ENCODE results near the gene TPH2.

The TPH2 gene

DNA sequence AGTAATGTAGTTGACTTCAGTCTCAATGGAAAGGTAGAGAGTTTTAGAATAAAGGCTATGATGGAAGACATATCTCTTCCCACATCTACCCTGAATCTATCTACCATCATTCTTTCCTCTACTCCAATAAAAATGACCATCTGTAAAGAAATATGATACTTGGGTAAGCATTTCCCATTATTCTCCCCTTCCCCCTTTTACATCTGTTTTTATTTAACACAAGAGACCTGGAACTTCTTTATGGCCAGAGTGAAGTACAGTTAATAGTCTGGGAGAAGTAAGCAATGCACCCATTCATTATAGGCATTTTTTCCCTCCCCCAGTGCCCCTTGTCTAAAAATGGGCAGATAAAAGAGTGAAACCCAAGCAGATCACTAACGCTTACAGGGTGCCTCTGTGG lies 6.5 kb downstream of the TPH2 start:
- TF ChIP-seq, protein P1, sequence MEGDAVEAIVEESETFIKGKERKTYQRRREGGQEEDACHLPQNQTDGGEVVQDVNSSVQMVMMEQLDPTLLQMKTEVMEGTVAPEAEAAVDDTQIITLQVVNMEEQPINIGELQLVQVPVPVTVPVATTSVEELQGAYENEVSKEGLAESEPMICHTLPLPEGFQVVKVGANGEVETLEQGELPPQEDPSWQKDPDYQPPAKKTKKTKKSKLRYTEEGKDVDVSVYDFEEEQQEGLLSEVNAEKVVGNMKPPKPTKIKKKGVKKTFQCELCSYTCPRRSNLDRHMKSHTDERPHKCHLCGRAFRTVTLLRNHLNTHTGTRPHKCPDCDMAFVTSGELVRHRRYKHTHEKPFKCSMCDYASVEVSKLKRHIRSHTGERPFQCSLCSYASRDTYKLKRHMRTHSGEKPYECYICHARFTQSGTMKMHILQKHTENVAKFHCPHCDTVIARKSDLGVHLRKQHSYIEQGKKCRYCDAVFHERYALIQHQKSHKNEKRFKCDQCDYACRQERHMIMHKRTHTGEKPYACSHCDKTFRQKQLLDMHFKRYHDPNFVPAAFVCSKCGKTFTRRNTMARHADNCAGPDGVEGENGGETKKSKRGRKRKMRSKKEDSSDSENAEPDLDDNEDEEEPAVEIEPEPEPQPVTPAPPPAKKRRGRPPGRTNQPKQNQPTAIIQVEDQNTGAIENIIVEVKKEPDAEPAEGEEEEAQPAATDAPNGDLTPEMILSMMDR (IDR thresholded peaks at IDR 0.05; ENCODE audit: low read depth, low read length), result no peak
- H3K27ac ChIP-seq, result peak overlapping the region; percentile 81
- no peaks in the 10 kb centered on the region for H3K27me3 ChIP-seq (ENCODE audit: insufficient read depth, low read depth, severe bottlenecking)
- H3K36me3 ChIP-seq, result no peaks in the 10 kb centered on the region
- no peak for DNase-seq
- H3K9me3 ChIP-seq (ENCODE audit: severe bottlenecking), result no peaks in the 10 kb centered on the region
- H3K4me3 ChIP-seq (ENCODE audit: low read depth, low read length), result no peak overlapping the region

DNA sequence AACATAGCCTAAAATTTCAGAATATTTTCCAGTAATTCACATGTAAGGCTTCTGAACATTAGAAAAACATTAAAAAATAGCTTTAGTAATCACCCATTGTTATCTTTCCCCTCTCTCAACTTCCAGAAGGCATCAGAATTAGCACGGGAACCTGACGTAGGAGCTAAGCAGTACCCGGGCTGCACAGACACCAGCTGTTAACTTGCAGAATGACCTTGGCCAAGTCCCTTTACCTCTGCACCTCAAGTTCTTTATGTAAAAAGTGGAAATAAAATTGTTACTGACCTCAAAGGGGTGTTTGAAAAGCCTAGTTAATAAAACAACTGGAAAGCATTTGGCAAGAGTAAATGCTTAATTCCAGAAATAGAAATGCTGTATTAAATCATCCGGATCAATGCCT lies 7.2 kb downstream of the TPH2 start:
- peak overlapping the region; percentile 81 for H3K27ac ChIP-seq
- no peaks in the 10 kb centered on the region for H3K9me3 ChIP-seq (ENCODE audit: severe bottlenecking)
- no peak overlapping the region for H3K4me3 ChIP-seq (ENCODE audit: low read depth, low read length)
- H3K27me3 ChIP-seq (ENCODE audit: insufficient read depth, low read depth, severe bottlenecking), result no peaks in the 10 kb centered on the region
- no peaks in the 10 kb centered on the region for H3K36me3 ChIP-seq
- TF ChIP-seq, protein P1 (IDR thresholded peaks at IDR 0.05; ENCODE audit: low read depth, low read length), result no peak
- peak; percentile 52 for DNase-seq

DNA sequence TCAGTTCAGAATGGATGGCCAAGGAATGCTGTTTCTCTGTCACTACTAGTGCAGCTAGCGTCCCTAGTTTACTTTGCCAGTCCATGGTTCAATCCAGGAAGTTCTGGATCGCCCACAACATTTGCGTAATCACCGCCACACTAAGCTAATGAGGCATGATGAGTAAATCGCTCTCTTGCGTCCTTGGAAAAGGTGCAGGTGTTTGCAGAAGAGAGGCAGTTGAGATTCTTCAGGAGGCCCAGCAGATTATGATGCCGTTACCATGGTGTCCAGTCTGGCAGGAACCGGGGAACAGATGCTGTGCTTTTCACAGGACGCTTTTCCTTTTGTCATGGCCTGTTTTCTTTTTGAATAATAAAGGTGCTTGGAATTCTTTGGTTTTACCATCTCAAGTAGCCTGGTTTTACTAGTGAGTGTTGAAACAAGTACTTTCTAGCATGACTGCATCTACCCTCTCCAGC lies 9.0 kb downstream of the TPH2 start:
- TF ChIP-seq, protein P1 (IDR thresholded peaks at IDR 0.05; ENCODE audit: low read depth, low read length), result no peak
- Histone ChIP-seq H3K36me3 (no peaks in the 10 kb centered on the region), H3K27ac (peak overlapping the region; percentile 81), H3K27me3 (ENCODE audit: insufficient read depth, low read depth, severe bottlenecking) (no peaks in the 10 kb centered on the region), H3K9me3 (ENCODE audit: severe bottlenecking) (no peaks in the 10 kb centered on the region), H3K4me3 (ENCODE audit: low read depth, low read length) (no peak overlapping the region; the same call in 1 of the 2 replicates)
- peak; percentile 82 for DNase-seq

DNA sequence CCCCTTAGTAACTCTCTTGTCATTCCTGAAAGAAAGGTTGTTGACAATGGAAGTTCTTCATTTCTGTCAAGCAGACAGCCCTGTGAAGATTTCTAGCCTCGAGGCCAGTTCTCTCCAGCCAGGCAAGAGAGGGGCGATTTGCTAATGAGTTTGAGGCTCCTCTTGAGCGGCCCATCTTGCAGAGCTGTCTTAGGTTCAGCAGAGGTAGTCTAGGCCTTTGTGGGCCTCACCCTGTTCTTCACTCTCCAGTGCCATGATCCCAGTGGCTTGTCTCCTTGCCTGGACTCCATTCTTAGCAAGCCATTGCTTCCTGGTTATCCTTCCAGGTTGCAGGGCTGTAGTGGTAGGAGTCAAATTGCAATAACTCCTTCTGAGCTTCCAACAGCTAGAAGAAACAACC lies 9.7 kb downstream of the TPH2 start:
- Histone ChIP-seq H3K27me3 (ENCODE audit: insufficient read depth, low read depth, severe bottlenecking) (no peaks in the 10 kb centered on the region), H3K27ac (peak overlapping the region; percentile 81), H3K36me3 (no peaks in the 10 kb centered on the region), H3K4me3 (ENCODE audit: low read depth, low read length) (no peak overlapping the region), H3K9me3 (ENCODE audit: severe bottlenecking) (no peaks in the 10 kb centered on the region)
- DNase-seq, result peak; percentile 11
- TF ChIP-seq, protein P1 (IDR thresholded peaks at IDR 0.05; ENCODE audit: low read depth, low read length), result no peak

DNA sequence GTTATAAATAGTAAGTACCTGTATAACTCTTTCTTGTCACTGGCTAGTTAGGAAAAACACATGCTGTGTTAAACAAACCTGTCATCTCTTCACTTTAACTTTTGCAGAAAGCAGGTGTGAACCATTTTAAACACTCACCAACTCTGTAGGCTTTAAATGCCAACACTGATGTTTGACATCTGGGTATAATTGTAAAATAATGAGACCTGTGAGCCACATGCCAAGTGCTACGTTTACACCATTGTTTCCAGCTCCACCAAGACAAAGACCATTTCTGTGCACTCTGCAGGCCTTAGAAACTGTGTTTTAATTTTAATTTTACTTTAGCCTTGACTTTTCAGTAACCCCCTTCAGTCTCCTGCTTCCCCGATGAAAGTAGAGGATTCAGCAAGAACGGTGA lies 11.0 kb downstream of the TPH2 start:
- TF ChIP-seq, protein P1 (IDR thresholded peaks at IDR 0.05; ENCODE audit: low read depth, low read length), result no peak
- Histone ChIP-seq H3K4me3 (ENCODE audit: low read depth, low read length) (no peak overlapping the region), H3K36me3 (no peaks in the 10 kb centered on the region), H3K27me3 (ENCODE audit: insufficient read depth, low read depth, severe bottlenecking) (no peaks in the 10 kb centered on the region), H3K27ac (no peak overlapping the region), H3K9me3 (ENCODE audit: severe bottlenecking) (no peaks in the 10 kb centered on the region)
- DNase-seq, result no peak

DNA sequence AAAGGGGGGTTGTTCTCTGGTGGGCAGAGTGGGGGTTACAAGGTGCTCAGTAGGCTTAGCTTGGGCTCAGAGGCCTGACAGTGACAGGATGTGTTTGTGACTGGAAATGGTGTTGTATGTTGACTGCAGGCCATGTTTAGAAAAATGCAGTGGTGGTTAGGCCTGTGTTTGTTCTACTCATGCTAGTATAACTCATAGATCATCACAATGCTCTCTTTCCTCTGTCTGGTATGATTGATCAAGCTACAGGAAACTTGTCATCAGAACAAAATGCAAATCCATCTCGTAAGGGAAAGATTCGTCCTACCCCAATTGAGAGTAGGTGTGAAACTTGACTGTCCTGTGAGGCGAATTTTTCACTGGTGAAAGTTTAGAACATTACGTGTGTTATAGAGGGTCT lies 11.8 kb downstream of the TPH2 start:
- no peak for DNase-seq
- Histone ChIP-seq H3K9me3 (ENCODE audit: severe bottlenecking) (no peaks in the 10 kb centered on the region), H3K36me3 (no peaks in the 10 kb centered on the region), H3K27me3 (ENCODE audit: insufficient read depth, low read depth, severe bottlenecking) (no peaks in the 10 kb centered on the region), H3K4me3 (ENCODE audit: low read depth, low read length) (no peak overlapping the region), H3K27ac (no peak overlapping the region)
- TF ChIP-seq, protein P1 (IDR thresholded peaks at IDR 0.05; ENCODE audit: low read depth, low read length), result no peak

Measured in WERI-Rb-1 (cell line).